Uterus (tissue), 4 donors: ENCODE measurements around the gene C2orf69. TPM values are rescaled to one million over a fixed set of nuclear protein-coding genes. Genes with fewer than 3 reads are reported as not detected.
A peak's percentile ranks its signal among the peaks of the same experiment; 100 is the strongest.

ENCODE experiments used
- DNase-seq, 2 donors: peaks; one replicate each; pipeline ENCODE4 v3.0.0-alpha.2; 2019 to 2020
- H3K27ac ChIP-seq, 2 donors: fragments of 200-600 bp; sonication (generic); 1 replicate in 1 of 2; 2 replicates in 1 of 2; pipeline ENCODE4 v1.5.1; 2016 to 2018
- H3K27me3 ChIP-seq, 2 donors: fragments of 200-600 bp; sonication (generic); one replicate each; pipeline ENCODE4 v1.5.1; 2018 to 2019; ENCODE audit warnings: control low read depth in 1 of 2
- H3K36me3 ChIP-seq, 2 donors: fragments of 200-600 bp; sonication (generic); one replicate each; pipeline ENCODE4 v1.5.1; 2019; ENCODE audit warnings: control low read depth in 1 of 2
- H3K4me1 ChIP-seq, 2 donors: fragments of 200-600 bp; sonication (generic); one replicate each; pipeline ENCODE4 v1.5.1; 2018 to 2019; ENCODE audit warnings: control low read depth in 1 of 2
- H3K4me3 ChIP-seq, 2 donors: fragments of 200-600 bp; sonication (generic); 1 replicate in 1 of 2; 2 replicates in 1 of 2; pipeline ENCODE4 v1.5.1; 2018 to 2019; ENCODE audit warnings: mild to moderate bottlenecking in 1 of 2
- H3K9me3 ChIP-seq, 2 donors: fragments of 200-600 bp; sonication (generic); one replicate each; pipeline ENCODE4 v1.5.1; 2019; ENCODE audit warnings: control low read depth in 1 of 2
- POLR2A ChIP-seq, 2 donors: fragments of 450-650 bp; IDR thresholded peaks; one replicate each; pipeline ENCODE4 v1.6.1; 2016; ENCODE audit warnings: antibody characterized with exemption in 2 of 2, mild to moderate bottlenecking in 1 of 2, moderate library complexity in 1 of 2
- intact Hi-C: fragments of 100-400 bp; cut with DNase I; formaldehyde crosslinking; loops from one replicate; pipeline ENCODE4 v1.15.1; 2023; ENCODE audit warnings: low total_unique reads
- total RNA-seq, 4 donors: library from RNA; depleted of rRNA in 3 of 4; stranded (reverse); fragments of >200 nt in 3 of 4; gene quantifications; one replicate each; pipeline versions ENCODE4 v1.1.0 to v1.2.4, GENCODE V29; 2014 to 2023
- TF ChIP-seq, protein P1 (sequence below), 4 experiments: fragments of 200-600 bp in 2 of 4; fragments of 450-650 bp in 2 of 4; sonication (generic) in 2 of 4; IDR thresholded peaks; one replicate each; pipeline ENCODE4 v1.5.1; 2016 to 2019; ENCODE audit warnings: antibody characterized with exemption in 4 of 4, mild to moderate bottlenecking in 2 of 4, moderate library complexity in 1 of 4
- donor health status: DM: yes; HTN: yes; CAD: no.

Gene C2orf69, protein sequence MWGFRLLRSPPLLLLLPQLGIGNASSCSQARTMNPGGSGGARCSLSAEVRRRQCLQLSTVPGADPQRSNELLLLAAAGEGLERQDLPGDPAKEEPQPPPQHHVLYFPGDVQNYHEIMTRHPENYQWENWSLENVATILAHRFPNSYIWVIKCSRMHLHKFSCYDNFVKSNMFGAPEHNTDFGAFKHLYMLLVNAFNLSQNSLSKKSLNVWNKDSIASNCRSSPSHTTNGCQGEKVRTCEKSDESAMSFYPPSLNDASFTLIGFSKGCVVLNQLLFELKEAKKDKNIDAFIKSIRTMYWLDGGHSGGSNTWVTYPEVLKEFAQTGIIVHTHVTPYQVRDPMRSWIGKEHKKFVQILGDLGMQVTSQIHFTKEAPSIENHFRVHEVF
- total RNA-seq, result 10 to 100 TPM in 3 of 4 donors, 1 to 10 TPM in 1; 9.4 to 19.4 (median 16.5) TPM

- Histone ChIP-seq H3K36me3 (no peaks in the 10 kb centered on the region), H3K4me1 (peaks cover 0 to 5% of the 10 kb centered on the region in 2 donors), H3K27me3 (no peaks in the 10 kb centered on the region), H3K4me3 (peak within 1 kb of the TSS; percentile 97 to 98), H3K27ac (peak within 1 kb of the TSS; percentile 97 to 98), H3K9me3 (no peaks in the 10 kb centered on the region)
- DNase-seq, result peak; percentile 96 to 97
- TF ChIP-seq, protein P1, sequence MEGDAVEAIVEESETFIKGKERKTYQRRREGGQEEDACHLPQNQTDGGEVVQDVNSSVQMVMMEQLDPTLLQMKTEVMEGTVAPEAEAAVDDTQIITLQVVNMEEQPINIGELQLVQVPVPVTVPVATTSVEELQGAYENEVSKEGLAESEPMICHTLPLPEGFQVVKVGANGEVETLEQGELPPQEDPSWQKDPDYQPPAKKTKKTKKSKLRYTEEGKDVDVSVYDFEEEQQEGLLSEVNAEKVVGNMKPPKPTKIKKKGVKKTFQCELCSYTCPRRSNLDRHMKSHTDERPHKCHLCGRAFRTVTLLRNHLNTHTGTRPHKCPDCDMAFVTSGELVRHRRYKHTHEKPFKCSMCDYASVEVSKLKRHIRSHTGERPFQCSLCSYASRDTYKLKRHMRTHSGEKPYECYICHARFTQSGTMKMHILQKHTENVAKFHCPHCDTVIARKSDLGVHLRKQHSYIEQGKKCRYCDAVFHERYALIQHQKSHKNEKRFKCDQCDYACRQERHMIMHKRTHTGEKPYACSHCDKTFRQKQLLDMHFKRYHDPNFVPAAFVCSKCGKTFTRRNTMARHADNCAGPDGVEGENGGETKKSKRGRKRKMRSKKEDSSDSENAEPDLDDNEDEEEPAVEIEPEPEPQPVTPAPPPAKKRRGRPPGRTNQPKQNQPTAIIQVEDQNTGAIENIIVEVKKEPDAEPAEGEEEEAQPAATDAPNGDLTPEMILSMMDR (IDR thresholded peaks at IDR 0.05), result peak in 1 of 4 experiments; percentile 2
- peak; percentile 76 to 91 for TF ChIP-seq POLR2A (IDR thresholded peaks at IDR 0.05)
- intact Hi-C loops, result no loop called here
These were observed at the start of gene C2orf69 for GRCh38 chr2:199911052-199911876. Gene C2orf69 (plus strand): TSS chr2:199911293. CDS start chr2:199911439, 146 bp downstream.

- Histone ChIP-seq H3K4me3 (no peak overlapping the region), H3K27ac (no peak overlapping the region), H3K9me3 (no peaks in the 10 kb centered on the region), H3K4me1 (no peaks in the 10 kb centered on the region), H3K36me3 (no peaks in the 10 kb centered on the region), H3K27me3 (no peaks in the 10 kb centered on the region)
- DNase-seq, result no peak
- intact Hi-C loops, result no loop called here
- TF ChIP-seq, protein P1 (IDR thresholded peaks at IDR 0.05), result no peak
- no peak for TF ChIP-seq POLR2A (IDR thresholded peaks at IDR 0.05)
These were observed 48.3 kb upstream of the C2orf69 start for GRCh38 chr2:199862788-199863187.

- no peaks in the 10 kb centered on the region for H3K4me1 ChIP-seq
- no peak for DNase-seq
- no peaks in the 10 kb centered on the region for H3K27me3 ChIP-seq
- intact Hi-C loops, result no loop called here
- TF ChIP-seq POLR2A (IDR thresholded peaks at IDR 0.05), result no peak
- TF ChIP-seq, protein P1 (IDR thresholded peaks at IDR 0.05), result no peak
- H3K27ac ChIP-seq, result no peak overlapping the region
- no peak overlapping the region for H3K4me3 ChIP-seq
- no peaks in the 10 kb centered on the region for H3K9me3 ChIP-seq
- H3K36me3 ChIP-seq, result no peaks in the 10 kb centered on the region
These were observed 45.2 kb upstream of the C2orf69 start for GRCh38 chr2:199865905-199866304.

DNA sequence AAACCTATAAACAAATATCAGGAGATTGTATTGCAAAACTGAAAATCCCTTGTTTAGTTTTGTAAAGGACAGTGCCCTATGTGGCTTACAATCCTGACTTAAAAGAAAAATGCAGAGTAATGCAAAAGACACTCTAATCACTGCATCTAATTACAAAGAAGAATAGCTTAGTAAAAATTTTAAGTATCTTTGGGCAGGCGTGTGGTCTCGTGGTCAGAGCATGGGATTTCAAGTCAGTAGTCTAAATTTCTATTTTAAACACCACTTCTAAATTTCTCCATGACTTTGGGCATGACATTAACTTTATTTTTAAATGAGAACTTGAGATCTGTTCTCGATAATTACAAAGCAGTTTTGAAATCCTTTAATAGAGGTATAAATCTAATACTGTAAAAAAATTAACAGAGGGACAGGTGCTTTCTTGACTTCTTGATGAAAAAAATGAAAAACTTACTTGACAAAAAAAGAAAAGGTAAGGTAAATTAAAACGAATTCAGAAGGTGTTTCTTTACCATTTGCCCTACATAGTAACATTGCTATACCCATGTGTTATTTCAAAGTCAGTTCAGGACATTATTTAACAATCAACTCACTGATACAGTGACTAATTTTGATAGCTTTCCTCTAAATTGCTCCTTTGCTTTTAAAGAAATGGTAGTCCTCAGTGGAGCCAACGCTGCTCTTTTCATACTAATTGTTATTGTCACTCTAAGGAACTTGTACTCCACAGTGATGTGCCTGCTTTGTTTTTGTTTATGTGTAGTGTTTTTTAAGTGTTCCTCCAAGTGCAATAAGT is 42.5 kb upstream of the C2orf69 start:
- Histone ChIP-seq H3K9me3 (no peaks in the 10 kb centered on the region), H3K36me3 (no peaks in the 10 kb centered on the region), H3K27me3 (no peaks in the 10 kb centered on the region), H3K4me3 (no peak overlapping the region), H3K27ac (no peak overlapping the region), H3K4me1 (no peaks in the 10 kb centered on the region)
- DNase-seq, result no peak
- no peak for TF ChIP-seq POLR2A (IDR thresholded peaks at IDR 0.05)
- TF ChIP-seq, protein P1 (IDR thresholded peaks at IDR 0.05), result no peak
- intact Hi-C loops, result no loop called here
